ENCODE data around the gene NAPSA.

Gene NAPSA

DNA sequence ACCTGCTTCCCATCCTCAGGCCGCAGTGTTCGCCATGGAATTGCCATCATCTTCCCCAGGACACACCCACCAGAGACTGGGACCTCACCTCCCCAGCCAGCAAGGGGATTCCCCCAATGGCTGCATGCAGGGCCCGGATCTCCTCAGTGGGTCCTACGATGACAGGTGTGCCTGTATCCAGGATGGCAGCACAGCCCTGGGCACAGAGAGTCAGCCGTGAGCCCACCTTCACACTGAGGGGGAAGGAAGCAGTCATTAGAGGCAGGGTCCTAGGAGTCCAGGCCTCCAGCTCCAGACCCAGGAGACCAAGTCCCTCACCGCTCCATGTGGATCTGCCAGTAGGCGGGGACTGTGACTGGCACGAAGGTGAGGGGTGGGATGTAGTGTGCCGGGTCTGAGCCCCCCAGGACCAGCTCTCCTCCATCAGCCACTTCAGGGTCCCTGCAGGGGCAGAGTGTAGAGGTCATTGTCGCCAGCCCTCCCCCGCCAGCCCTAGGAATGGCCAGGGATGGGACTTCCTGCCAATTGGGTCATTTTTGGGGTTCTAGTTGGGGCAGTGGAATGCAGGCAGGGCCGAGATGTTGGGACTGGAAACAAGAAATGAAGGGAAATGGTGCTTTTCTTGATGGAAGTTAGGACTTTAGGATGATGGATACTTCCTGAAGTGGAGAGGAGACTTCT lies 30.6 kb downstream of the NAPSA start:
- in situ Hi-C loops (cut with MboI; ENCODE audit: low pct_unique_long_range_greater_than_20kb, low sequenced_read_pairs, unreplicated experiment): no loop called here
- TF ChIP-seq, protein P1, sequence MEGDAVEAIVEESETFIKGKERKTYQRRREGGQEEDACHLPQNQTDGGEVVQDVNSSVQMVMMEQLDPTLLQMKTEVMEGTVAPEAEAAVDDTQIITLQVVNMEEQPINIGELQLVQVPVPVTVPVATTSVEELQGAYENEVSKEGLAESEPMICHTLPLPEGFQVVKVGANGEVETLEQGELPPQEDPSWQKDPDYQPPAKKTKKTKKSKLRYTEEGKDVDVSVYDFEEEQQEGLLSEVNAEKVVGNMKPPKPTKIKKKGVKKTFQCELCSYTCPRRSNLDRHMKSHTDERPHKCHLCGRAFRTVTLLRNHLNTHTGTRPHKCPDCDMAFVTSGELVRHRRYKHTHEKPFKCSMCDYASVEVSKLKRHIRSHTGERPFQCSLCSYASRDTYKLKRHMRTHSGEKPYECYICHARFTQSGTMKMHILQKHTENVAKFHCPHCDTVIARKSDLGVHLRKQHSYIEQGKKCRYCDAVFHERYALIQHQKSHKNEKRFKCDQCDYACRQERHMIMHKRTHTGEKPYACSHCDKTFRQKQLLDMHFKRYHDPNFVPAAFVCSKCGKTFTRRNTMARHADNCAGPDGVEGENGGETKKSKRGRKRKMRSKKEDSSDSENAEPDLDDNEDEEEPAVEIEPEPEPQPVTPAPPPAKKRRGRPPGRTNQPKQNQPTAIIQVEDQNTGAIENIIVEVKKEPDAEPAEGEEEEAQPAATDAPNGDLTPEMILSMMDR (IDR thresholded peaks at IDR 0.05; ENCODE audit: extremely low read depth, insufficient read depth, missing control alignments): no peak
- DNase-seq (ENCODE audit: low spot score): no peak

DNA sequence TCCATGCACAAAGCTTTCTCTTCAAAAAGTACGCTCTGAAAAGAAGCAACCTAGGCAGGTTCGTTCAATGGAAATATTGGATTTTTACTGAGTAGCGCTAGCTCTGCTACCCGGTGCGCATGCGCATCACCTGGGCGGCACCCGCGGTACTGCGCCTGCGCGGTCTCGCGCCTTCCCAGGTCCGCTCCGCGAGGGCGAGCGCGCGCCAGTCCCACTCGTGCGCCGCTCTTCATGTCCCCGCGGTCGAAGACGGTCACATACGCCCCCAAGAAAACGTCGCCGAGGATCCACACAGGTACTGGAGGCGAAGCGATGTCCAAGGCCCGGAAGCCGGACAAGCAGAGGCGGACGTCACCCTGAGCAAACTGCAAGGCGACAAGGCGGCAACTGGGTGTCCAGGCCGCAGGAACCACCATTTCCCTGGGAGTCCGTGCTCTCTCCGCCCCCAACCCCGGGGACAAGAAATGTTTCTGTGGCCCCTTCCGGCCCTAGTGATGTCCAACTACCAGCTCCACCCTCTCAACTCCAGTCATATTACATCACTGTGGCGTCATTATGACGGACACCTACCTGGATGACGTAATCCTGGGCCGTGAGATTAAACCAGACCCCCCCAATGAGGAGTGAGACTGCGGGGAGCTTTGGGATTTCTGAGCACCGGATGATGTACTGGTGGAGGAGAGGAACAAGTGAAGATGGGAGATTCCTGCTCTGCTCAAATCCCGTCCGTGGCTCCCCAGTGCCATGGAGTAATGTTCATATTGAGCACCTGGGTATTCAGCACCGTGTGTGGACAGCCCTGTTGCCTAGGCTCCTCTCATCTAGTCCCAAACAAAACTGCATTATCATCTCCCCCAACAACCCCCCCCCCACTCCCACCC lies 31.5 kb downstream of the NAPSA start:
- in situ Hi-C loops (cut with MboI; ENCODE audit: low pct_unique_long_range_greater_than_20kb, low sequenced_read_pairs, unreplicated experiment): no loop called here
- DNase-seq (ENCODE audit: low spot score): peak; percentile 89
- TF ChIP-seq, protein P1 (IDR thresholded peaks at IDR 0.05; ENCODE audit: extremely low read depth, insufficient read depth, missing control alignments): no peak

DNA sequence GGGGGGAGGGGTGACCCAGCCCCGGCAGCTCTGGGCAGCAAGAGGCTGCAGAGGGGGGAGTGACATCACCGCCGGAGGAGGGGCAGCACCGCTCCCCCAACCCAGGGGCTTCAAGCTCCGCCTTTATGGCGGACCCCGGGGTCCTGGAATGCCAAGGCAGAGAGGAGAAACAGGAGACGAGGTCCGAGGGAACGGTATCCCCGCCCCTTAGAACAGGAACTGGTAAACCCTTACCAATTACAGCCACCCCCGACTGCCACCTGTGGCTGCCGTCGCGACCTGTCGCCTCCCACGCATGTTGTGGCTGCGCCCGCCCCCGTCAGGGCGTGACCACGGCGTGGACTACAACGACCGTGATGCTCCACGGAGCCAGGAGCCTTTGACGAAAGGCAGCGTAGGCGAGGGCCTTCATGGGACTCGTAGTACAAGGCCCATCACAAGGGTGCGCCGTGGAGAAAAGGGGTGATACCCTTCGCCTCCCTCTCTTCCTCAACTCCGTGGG lies 32.2 kb downstream of the NAPSA start:
- DNase-seq (ENCODE audit: low spot score): peak; percentile 91
- TF ChIP-seq, protein P1 (IDR thresholded peaks at IDR 0.05; ENCODE audit: extremely low read depth, insufficient read depth, missing control alignments): peak; percentile 13
- in situ Hi-C loops (cut with MboI; ENCODE audit: low pct_unique_long_range_greater_than_20kb, low sequenced_read_pairs, unreplicated experiment): no loop called here

DNA sequence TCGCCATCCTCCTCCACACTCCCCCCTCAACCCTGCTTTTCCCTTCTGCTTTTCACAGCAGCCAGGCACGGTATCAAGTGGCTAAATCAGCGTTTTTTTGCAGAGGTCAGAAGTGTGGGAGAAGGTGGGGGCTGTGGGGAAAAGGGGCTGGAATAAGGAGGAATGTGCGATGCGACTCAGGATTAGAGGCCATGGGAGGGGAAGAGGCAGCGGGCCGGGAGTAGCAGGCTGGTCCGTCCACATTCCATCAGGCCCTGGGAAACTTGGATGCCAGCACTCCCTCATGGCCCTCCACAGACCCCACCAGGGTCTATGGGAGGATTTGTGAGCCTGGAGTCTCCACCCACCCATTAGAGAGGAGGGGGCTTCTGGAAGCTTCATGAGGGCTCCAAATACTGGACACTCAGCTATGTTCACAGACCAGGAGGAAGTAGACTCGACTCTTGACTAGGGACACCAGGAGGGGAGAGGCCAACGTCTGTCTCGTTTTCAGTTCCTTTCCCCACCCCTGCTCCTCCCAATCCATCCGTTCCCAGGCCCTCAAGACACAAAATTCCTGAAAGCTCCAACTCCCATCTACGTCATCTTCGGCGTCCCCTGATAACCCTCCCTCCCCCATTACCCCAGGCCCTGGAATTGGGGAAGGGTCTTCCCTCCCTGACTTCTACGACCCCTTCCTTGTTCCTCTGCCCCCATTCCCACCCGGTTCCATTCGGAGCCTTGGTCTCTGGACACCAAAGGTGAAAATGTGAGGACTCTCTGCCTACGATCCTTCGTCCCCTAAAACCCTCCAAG lies 33.0 kb downstream of the NAPSA start:
- TF ChIP-seq, protein P1 (IDR thresholded peaks at IDR 0.05; ENCODE audit: extremely low read depth, insufficient read depth, missing control alignments): no peak
- DNase-seq (ENCODE audit: low spot score): peak; percentile 19
- in situ Hi-C loops (cut with MboI; ENCODE audit: low pct_unique_long_range_greater_than_20kb, low sequenced_read_pairs, unreplicated experiment): no loop called here

DNA sequence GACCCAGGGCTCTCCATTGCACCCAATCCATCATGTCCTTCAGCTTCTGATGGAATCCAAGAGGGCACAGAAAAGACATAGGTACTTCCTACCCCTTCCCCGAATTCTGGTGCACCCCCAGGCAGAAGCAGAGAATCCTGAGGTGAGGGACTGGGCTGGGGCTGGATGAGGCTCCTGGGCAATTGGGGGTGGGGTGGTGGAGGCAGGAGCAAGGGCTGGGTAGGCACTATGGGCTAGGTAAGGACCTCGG lies 33.5 kb downstream of the NAPSA start:
- TF ChIP-seq, protein P1 (IDR thresholded peaks at IDR 0.05; ENCODE audit: extremely low read depth, insufficient read depth, missing control alignments): no peak
- in situ Hi-C loops (cut with MboI; ENCODE audit: low pct_unique_long_range_greater_than_20kb, low sequenced_read_pairs, unreplicated experiment): no loop called here
- DNase-seq (ENCODE audit: low spot score): no peak

DNA sequence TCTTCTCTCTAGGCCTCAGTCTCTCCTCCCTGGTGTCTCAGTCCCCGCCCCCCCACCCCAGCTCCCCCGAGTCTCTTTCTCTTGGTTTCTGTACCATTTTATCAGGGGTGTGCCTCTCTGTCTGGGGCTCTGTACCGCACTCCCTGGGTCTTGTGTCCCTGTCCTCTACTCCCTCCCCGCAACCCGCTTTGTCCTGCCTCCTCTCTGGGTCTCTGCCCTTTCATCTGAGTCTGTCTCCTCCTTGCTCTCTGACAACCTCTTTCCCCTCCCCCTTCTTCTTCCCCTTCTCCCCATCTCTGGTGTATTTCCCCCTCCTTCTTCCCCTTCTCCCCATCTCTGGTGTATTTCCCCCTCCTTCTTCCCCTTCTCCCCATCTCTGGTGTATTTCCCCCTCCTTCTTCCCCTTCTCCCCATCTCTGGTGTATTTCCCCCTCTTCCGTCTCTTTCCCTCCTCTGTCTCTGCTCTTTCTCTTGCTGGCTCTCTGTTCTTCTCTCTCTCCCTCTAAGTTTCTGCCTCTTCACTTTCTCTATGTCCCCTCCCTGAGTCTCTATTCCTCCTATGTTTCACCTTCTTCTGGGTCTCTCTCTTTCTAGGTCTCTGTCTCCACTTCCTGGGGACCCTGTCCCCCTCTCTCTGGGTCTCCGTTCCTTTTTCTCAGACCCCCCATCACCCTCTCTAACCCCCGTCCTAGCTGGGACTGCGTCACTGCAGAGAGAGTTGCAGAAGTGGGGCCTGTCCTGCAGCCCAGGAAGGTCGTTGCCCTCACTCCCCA lies 34.0 kb downstream of the NAPSA start:
- in situ Hi-C loops (cut with MboI; ENCODE audit: low pct_unique_long_range_greater_than_20kb, low sequenced_read_pairs, unreplicated experiment): no loop called here
- TF ChIP-seq, protein P1 (IDR thresholded peaks at IDR 0.05; ENCODE audit: extremely low read depth, insufficient read depth, missing control alignments): no peak
- peak; percentile 35 for DNase-seq (ENCODE audit: low spot score)
